Duodenal mucosa (tissue), 2 donors: ENCODE results near the gene KLK10.

ENCODE experiments used
- H3K27ac ChIP-seq: one replicate; pipeline ENCODE4 v1.7.0; 2013; ENCODE audit warnings: low read depth, low read length
- H3K27me3 ChIP-seq, 2 donors: one replicate each; pipeline ENCODE4 v1.7.0; 2013; ENCODE audit warnings: low read length in 2 of 2, control low read depth in 1 of 2; ENCODE audit not compliant: insufficient read depth in 2 of 2, control insufficient read depth in 1 of 2
- H3K36me3 ChIP-seq, 2 donors: one replicate each; pipeline ENCODE4 v1.7.0; 2013; ENCODE audit warnings: low read length in 2 of 2, control low read depth in 1 of 2; ENCODE audit not compliant: insufficient read depth in 2 of 2, control insufficient read depth in 1 of 2
- H3K4me1 ChIP-seq, 2 donors: one replicate each; pipeline ENCODE4 v1.7.0; 2013; ENCODE audit warnings: low read length in 2 of 2, control low read depth in 1 of 2; ENCODE audit not compliant: insufficient read depth in 2 of 2, control insufficient read depth in 1 of 2
- H3K4me3 ChIP-seq, 2 donors: one replicate each; pipeline ENCODE4 v1.7.0; 2013; ENCODE audit warnings: low read length in 2 of 2, low read depth in 1 of 2
- H3K9ac ChIP-seq, 2 donors: one replicate each; pipeline ENCODE4 v1.7.0; 2013; ENCODE audit warnings: low read length in 2 of 2, low read depth in 1 of 2
- H3K9me3 ChIP-seq, 2 donors: one replicate each; pipeline ENCODE4 v1.7.0; 2013; ENCODE audit warnings: low read length in 2 of 2, control low read depth in 1 of 2; ENCODE audit not compliant: control insufficient read depth in 1 of 2

KLK10 gene

GRCh38 chr19:51047031-51047335 is 27.5 kb upstream of the KLK10 start:
- Histone ChIP-seq H3K27ac (no peak overlapping the region), H3K9ac (no peak overlapping the region), H3K9me3 (no peaks in the 10 kb centered on the region), H3K4me1 (no peaks in the 10 kb centered on the region), H3K4me3 (no peak overlapping the region), H3K36me3 (no peaks in the 10 kb centered on the region), H3K27me3 (no peaks in the 10 kb centered on the region)

- no peak overlapping the region for H3K9ac ChIP-seq
- no peaks in the 10 kb centered on the region for H3K27me3 ChIP-seq
- no peak overlapping the region for H3K27ac ChIP-seq
- H3K4me1 ChIP-seq = no peaks in the 10 kb centered on the region
- no peak overlapping the region for H3K4me3 ChIP-seq
- no peaks in the 10 kb centered on the region for H3K36me3 ChIP-seq
- no peaks in the 10 kb centered on the region for H3K9me3 ChIP-seq
Measured at GRCh38 chr19:51044327-51044726, 24.8 kb upstream of the KLK10 start.

GRCh38 chr19:51043497-51043896 is 24.0 kb upstream of the KLK10 start:
- H3K9me3 ChIP-seq = no peaks in the 10 kb centered on the region
- H3K36me3 ChIP-seq = no peaks in the 10 kb centered on the region
- no peak overlapping the region for H3K9ac ChIP-seq
- H3K4me3 ChIP-seq = no peak overlapping the region
- no peak overlapping the region for H3K27ac ChIP-seq
- no peaks in the 10 kb centered on the region for H3K27me3 ChIP-seq
- no peaks in the 10 kb centered on the region for H3K4me1 ChIP-seq

- Histone ChIP-seq H3K4me1 (no peaks in the 10 kb centered on the region), H3K27me3 (no peaks in the 10 kb centered on the region), H3K36me3 (no peaks in the 10 kb centered on the region), H3K9ac (no peak overlapping the region), H3K4me3 (no peak overlapping the region), H3K27ac (no peak overlapping the region), H3K9me3 (no peaks in the 10 kb centered on the region)
Measured at GRCh38 chr19:51040151-51040550, 20.6 kb upstream of the KLK10 start.

- Histone ChIP-seq H3K4me1 (no peaks in the 10 kb centered on the region), H3K36me3 (no peaks in the 10 kb centered on the region), H3K9me3 (no peaks in the 10 kb centered on the region), H3K4me3 (no peak overlapping the region), H3K9ac (no peak overlapping the region), H3K27me3 (no peaks in the 10 kb centered on the region), H3K27ac (no peak overlapping the region)
Measured at GRCh38 chr19:51036519-51036918, 17.0 kb upstream of the KLK10 start.

- H3K9me3 ChIP-seq = no peaks in the 10 kb centered on the region
- no peaks in the 10 kb centered on the region for H3K27me3 ChIP-seq
- no peaks in the 10 kb centered on the region for H3K36me3 ChIP-seq
- no peaks in the 10 kb centered on the region for H3K4me1 ChIP-seq
- no peak within 1 kb of the TSS for H3K4me3 ChIP-seq
- H3K9ac ChIP-seq = no peak within 1 kb of the TSS
- H3K27ac ChIP-seq = no peak within 1 kb of the TSS
Measured at GRCh38 chr19:51034704-51035103, 15.2 kb upstream of the KLK10 start, which contains the start of gene KLK12. KLK12 (minus strand) TSS chr19:51035002; CDS start chr19:51034621, 381 bp downstream.

- no peak overlapping the region for H3K4me3 ChIP-seq
- no peaks in the 10 kb centered on the region for H3K9me3 ChIP-seq
- H3K36me3 ChIP-seq = no peaks in the 10 kb centered on the region
- H3K27ac ChIP-seq = no peak overlapping the region
- H3K9ac ChIP-seq = no peak overlapping the region
- peaks cover 0 to 5% of the 10 kb centered on the region in 2 donors for H3K27me3 ChIP-seq
- no peaks in the 10 kb centered on the region for H3K4me1 ChIP-seq
Measured at GRCh38 chr19:51031880-51032225, 12.3 kb upstream of the KLK10 start.

GRCh38 chr19:51031220-51031879 is 11.8 kb upstream of the KLK10 start:
- Histone ChIP-seq H3K9me3 (no peaks in the 10 kb centered on the region), H3K36me3 (no peaks in the 10 kb centered on the region), H3K4me1 (no peaks in the 10 kb centered on the region), H3K4me3 (no peak overlapping the region), H3K27ac (no peak overlapping the region), H3K27me3 (peaks cover 5 to 10% of the 10 kb centered on the region in 2 donors), H3K9ac (no peak overlapping the region)

GRCh38 chr19:51030631-51031030 is 11.1 kb upstream of the KLK10 start:
- no peaks in the 10 kb centered on the region for H3K9me3 ChIP-seq
- H3K27me3 ChIP-seq = peaks cover 11 to 14% of the 10 kb centered on the region in 2 donors
- no peak overlapping the region for H3K9ac ChIP-seq
- no peak overlapping the region for H3K27ac ChIP-seq
- no peaks in the 10 kb centered on the region for H3K4me1 ChIP-seq
- no peak overlapping the region for H3K4me3 ChIP-seq
- H3K36me3 ChIP-seq = no peaks in the 10 kb centered on the region

GRCh38 chr19:51029718-51030117 is 10.2 kb upstream of the KLK10 start:
- Histone ChIP-seq H3K4me1 (no peaks in the 10 kb centered on the region), H3K9me3 (no peaks in the 10 kb centered on the region), H3K27ac (no peak overlapping the region), H3K36me3 (no peaks in the 10 kb centered on the region), H3K27me3 (peaks cover 11 to 14% of the 10 kb centered on the region in 2 donors), H3K4me3 (no peak overlapping the region), H3K9ac (no peak overlapping the region)

- Histone ChIP-seq H3K27me3 (peaks cover 11 to 19% of the 10 kb centered on the region in 2 donors), H3K4me1 (no peaks in the 10 kb centered on the region), H3K9ac (no peak overlapping the region), H3K9me3 (no peaks in the 10 kb centered on the region), H3K27ac (no peak overlapping the region), H3K36me3 (no peaks in the 10 kb centered on the region), H3K4me3 (no peak overlapping the region)
Measured at GRCh38 chr19:51027873-51028272, 8.4 kb upstream of the KLK10 start.
